ENCODE results near the gene FAM3B. TPM values are rescaled to one million over a fixed set of nuclear protein-coding genes. Genes with fewer than 3 reads are reported as not detected.
A peak's percentile ranks its signal among the peaks of the same experiment; 100 is the strongest.

FAM3B gene
- total RNA-seq, 4 donors from 2014 or later, result 0.59 to 4.6 (median 1.8) TPM

DNA sequence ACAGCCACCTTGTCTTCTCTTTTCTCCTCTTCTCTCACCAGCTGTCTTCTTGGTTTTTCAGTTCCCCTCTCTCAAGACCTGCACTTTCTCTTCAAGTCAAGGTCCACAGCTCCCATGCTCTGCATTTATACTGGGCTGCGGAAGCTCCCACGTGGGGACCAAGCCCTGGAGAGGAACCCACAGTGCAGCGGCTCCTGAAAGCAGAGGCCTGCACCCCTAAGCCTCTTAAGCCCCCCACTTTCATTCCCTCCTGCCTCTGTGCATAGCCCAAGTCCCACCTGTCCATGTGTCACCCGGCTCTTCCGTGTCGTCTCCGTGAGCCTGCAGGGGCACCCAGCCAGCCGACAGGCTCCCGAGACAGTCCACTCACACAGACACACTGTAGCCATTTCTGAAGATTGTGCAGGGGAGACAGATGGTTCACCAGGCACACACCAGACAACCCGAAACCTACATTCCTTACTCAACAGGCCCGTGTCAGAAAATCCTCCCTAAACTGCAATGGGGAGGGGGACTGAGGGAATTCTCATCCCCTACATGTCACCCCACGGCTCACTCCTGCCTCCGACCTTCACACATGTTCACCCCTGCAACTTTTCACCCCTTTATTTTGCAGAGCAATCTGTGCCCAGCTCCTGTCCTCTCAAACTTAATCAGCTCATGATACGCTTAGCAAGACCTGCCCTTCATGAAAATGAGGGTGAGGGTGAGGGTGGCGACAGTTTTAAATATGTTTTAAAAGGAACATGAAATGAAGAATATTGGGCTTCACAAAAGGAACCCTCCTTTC, 51.5 kb downstream of the FAM3B start:
- TF ChIP-seq CTCF (IDR thresholded peaks at IDR 0.05) (no peak), POLR2A (IDR thresholded peaks at IDR 0.05) (no peak)
- intact Hi-C loops (cut with DNase I; ENCODE audit: low total_unique reads), result no loop called here
- no peak overlapping the region for H3K4me3 ChIP-seq (ENCODE audit: low read depth, poor library complexity, severe bottlenecking)
- peak in 1 of 2 donors; percentile 61 for DNase-seq (ENCODE audit: low spot score in 2 of 2)
- WGBS, 2 donors, result 90 to 91% methylated on average over 15 of the region's 15 CpGs

GRCh38 chr21:41368735-41369104, 52.1 kb downstream of the FAM3B start:
- WGBS, 2 donors, result 51 to 54% methylated on average over 4 of the region's 4 CpGs
- H3K4me3 ChIP-seq (ENCODE audit: low read depth, poor library complexity, severe bottlenecking), result no peak overlapping the region
- TF ChIP-seq POLR2A (IDR thresholded peaks at IDR 0.05), result no peak
- TF ChIP-seq CTCF (IDR thresholded peaks at IDR 0.05), result no peak
- DNase-seq (ENCODE audit: low spot score in 2 of 2), result peak in 1 of 2 donors; percentile 67
- intact Hi-C loops (cut with DNase I; ENCODE audit: low total_unique reads), result no loop called here

- 23 to 58% methylated on average over 21 to 22 of the region's 29 CpGs for WGBS, 2 donors
- intact Hi-C loops (cut with DNase I; ENCODE audit: low total_unique reads), result no loop called here
- no peak overlapping the region for H3K4me3 ChIP-seq (ENCODE audit: low read depth, poor library complexity, severe bottlenecking)
- peak in 1 of 2 donors; percentile 85 for DNase-seq (ENCODE audit: low spot score in 2 of 2)
- no peak for TF ChIP-seq CTCF (IDR thresholded peaks at IDR 0.05)
- TF ChIP-seq POLR2A (IDR thresholded peaks at IDR 0.05), result no peak
These were observed 52.7 kb downstream of the FAM3B start for GRCh38 chr21:41369105-41369919.

DNA sequence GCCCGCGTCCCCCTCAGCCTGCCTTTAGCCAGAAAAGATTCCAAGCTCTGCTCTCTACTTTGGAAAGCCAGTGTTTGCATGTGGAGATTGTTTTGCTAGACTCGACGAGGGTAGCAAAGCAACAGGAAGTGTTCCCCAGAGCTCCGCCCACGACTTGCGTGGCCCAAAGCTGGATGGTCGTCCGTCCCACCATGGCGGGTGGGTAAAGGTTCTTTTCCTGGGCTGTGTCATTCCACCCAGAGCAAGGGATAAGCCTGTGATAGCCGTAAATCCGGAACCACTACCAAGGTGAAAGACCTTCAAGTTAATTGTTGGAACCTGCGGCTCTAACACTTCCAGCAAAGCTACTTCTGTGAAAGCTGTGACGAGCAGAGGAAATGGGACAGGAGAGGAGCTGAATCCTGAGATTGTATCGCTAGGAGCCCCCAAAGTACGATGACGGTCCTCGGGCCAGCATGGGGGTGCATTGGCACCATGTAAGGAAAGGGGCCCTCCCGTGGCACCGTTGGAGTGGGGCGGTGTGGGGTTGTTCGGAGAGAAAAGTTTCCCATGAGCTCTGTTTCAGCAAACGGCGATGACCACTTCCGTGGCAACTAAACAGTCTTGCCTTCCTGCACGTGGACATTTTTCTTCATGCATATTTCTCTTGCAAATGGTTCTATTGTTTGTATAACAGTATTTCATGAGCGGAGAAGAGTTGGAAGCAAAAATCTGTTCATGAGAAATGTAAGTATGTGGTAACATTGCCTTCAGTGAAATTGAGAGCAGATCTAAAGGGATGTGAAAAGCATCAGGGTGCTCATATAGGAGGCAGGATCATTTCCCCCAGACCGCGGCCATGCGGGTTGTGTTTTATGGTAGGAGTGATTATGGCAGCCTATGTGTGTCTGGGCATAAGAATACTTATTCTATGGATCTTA, 53.6 kb downstream of the FAM3B start:
- DNase-seq (ENCODE audit: low spot score in 2 of 2), result peak in 1 of 2 donors; percentile 70
- H3K4me3 ChIP-seq (ENCODE audit: low read depth, poor library complexity, severe bottlenecking), result no peak overlapping the region
- TF ChIP-seq POLR2A (IDR thresholded peaks at IDR 0.05) (no peak), CTCF (IDR thresholded peaks at IDR 0.05) (no peak)
- intact Hi-C loops (cut with DNase I; ENCODE audit: low total_unique reads), result no loop called here
- 66 to 88% methylated on average over 28 to 30 of the region's 30 CpGs for WGBS, 2 donors

- intact Hi-C loops (cut with DNase I; ENCODE audit: low total_unique reads), result no loop called here
- 73 to 75% methylated on average over 12 of the region's 12 CpGs for WGBS, 2 donors
- no peak for TF ChIP-seq CTCF (IDR thresholded peaks at IDR 0.05)
- DNase-seq (ENCODE audit: low spot score in 2 of 2), result peak in 1 of 2 donors; percentile 79
- H3K4me3 ChIP-seq (ENCODE audit: low read depth, poor library complexity, severe bottlenecking), result no peak overlapping the region
These were observed 54.5 kb downstream of the FAM3B start for GRCh38 chr21:41370840-41371684.

Data from lower leg skin (tissue), 4 donors.